Panc1 (cell line): ENCODE measurements around the gene CENPH. TPM values are rescaled to one million over a fixed set of nuclear protein-coding genes. Genes with fewer than 3 reads are reported as not detected.

Source experiments
- ATAC-seq: fragments of 200-7000 bp; cut with Tn5 transposase; 2 replicates; pipeline ENCODE4 v1.9.1; 2020; ENCODE audit warnings: mild to moderate bottlenecking, moderate library complexity
- BruUV-seq: library from RNA; stranded (reverse); fragments of 400-500 nt; replicated peaks from 2 replicates; lab custom pipeline; 2021; lab: Mats Ljungman, UMichigan
- CTCF ChIA-PET: fragments of 300-600 bp; sonication (Branson Sonifier 250); formaldehyde crosslinking; loops from one replicate; lab custom pipeline; 2022; ENCODE audit warnings: antibody characterized with exemption; lab: Charles Lee
- POLR2A ChIA-PET: fragments of 300-600 bp; sonication (Branson Sonifier 250); formaldehyde crosslinking; loops from one replicate; lab custom pipeline; 2022; ENCODE audit warnings: antibody characterized with exemption; lab: Charles Lee
- DNase-seq: peaks from one replicate; pipeline ENCODE4 v3.0.0-alpha.2; 2010; ENCODE audit warnings: low read depth, low spot score
- H3K27ac ChIP-seq: 2 replicates; pipeline ENCODE4 v1.5.1; 2011; ENCODE audit warnings: mild to moderate bottlenecking, low read length, inconsistent platforms
- H3K27me3 ChIP-seq: fragments of 200-500 bp; sonication (Bioruptor generic); 2 replicates; pipeline ENCODE4 v1.6.0; 2014; ENCODE audit warnings: low read length, inconsistent platforms; ENCODE audit not compliant: control insufficient read depth, insufficient read depth
- H3K36me3 ChIP-seq: fragments of 200-500 bp; sonication (Bioruptor generic); 2 replicates; pipeline ENCODE4 v1.5.1; 2014; ENCODE audit warnings: inconsistent platforms, mild to moderate bottlenecking, low read length, moderate library complexity; ENCODE audit not compliant: control insufficient read depth, insufficient read depth
- H3K4me1 ChIP-seq: 2 replicates; pipeline ENCODE4 v1.5.1; 2011; ENCODE audit warnings: inconsistent platforms, mild to moderate bottlenecking, low read length, moderate library complexity; ENCODE audit not compliant: control insufficient read depth, insufficient read depth
- H3K4me3 ChIP-seq, 2 experiments: 2 replicates each; pipeline ENCODE4 v1.5.1; 2011 to 2012; ENCODE audit warnings: low read depth in 2 of 2, low read length in 2 of 2, mild to moderate bottlenecking in 2 of 2, inconsistent platforms in 1 of 2, moderate library complexity in 1 of 2
- H3K9me3 ChIP-seq: fragments of 200-500 bp; sonication (Bioruptor generic); 2 replicates; pipeline ENCODE4 v1.5.1; 2014; ENCODE audit warnings: low read depth, mild to moderate bottlenecking, inconsistent platforms, low read length, moderate library complexity; ENCODE audit not compliant: control insufficient read depth, insufficient read depth
- CTCF ChIP-seq: fragments of 450-650 bp; IDR thresholded peaks from 2 replicates; pipeline ENCODE4 v1.5.1; 2017; ENCODE audit warnings: mild to moderate bottlenecking
- POLR2AphosphoS5 ChIP-seq: IDR thresholded peaks from 2 replicates; pipeline ENCODE4 v1.6.1; 2012; ENCODE audit warnings: mild to moderate bottlenecking, low read depth, low read length, moderate library complexity
- REST ChIP-seq, 2 experiments: IDR thresholded peaks; 2 replicates each; pipeline ENCODE4 v1.6.1; 2011 to 2012; ENCODE audit warnings: low read depth in 2 of 2, control low read depth in 1 of 2, low read length in 1 of 2, mild to moderate bottlenecking in 1 of 2, moderate library complexity in 1 of 2; ENCODE audit not compliant: insufficient read depth in 1 of 2
- SIN3A ChIP-seq: IDR thresholded peaks from 2 replicates; pipeline ENCODE4 v1.6.1; 2012; ENCODE audit warnings: low read depth, mild to moderate bottlenecking, low read length, moderate library complexity, borderline replicate concordance; ENCODE audit not compliant: insufficient read depth
- TCF7L2 ChIP-seq: IDR thresholded peaks from 2 replicates; pipeline ENCODE4 v1.6.1; 2011; ENCODE audit warnings: mild to moderate bottlenecking, low read depth, low read length, inconsistent platforms
- in situ Hi-C: cut with HindIII; loops from 2 replicates; pipeline ENCODE4 v1.10.0; 2016; ENCODE audit warnings: low sequenced_read_pairs, low pct_unique_long_range_greater_than_20kb
- intact Hi-C: fragments of 100-400 bp; cut with micrococcal nuclease; formaldehyde crosslinking; loops from one replicate; pipeline ENCODE4 v1.10.0; 2022; ENCODE audit not compliant: unreplicated experiment
- total RNA-seq: library from RNA; stranded (reverse); gene quantifications from one replicate; pipeline ENCODE4 v1.2.1, GENCODE V29; 2021; ENCODE audit not compliant: unreplicated experiment

CENPH gene
- total RNA-seq, 1 experiment from 2014 or later: 35.6 TPM

- POLR2A ChIA-PET: no interaction called here
- Histone ChIP-seq H3K27ac (no peak overlapping the region), H3K27me3 (no peaks in the 10 kb centered on the region), H3K4me1 (no peaks in the 10 kb centered on the region), H3K36me3 (peaks cover 8% of the 10 kb centered on the region), H3K9me3 (no peaks in the 10 kb centered on the region), H3K4me3 (no peak overlapping the region)
- DNase-seq (no peak), ATAC-seq (no peak)
- intact Hi-C loops: no loop called here
- CTCF ChIA-PET: interaction anchor here (0.7 kb wide), 1 partner anchor 35 kb away, joined by 6 read pairs; the partner anchor contains the start of gene CENPH
- TF ChIP-seq POLR2AphosphoS5: no peak
- TF ChIP-seq TCF7L2: no peak
- no peak for TF ChIP-seq REST (IDR thresholded peaks at IDR 0.05; ENCODE audit: insufficient read depth in 1 of 2, low read depth in 2 of 2, low read length in 1 of 2)
- TF ChIP-seq CTCF: no peak
- in situ Hi-C loops: no loop called here
- BruUV-seq: no TSS peak
These were observed 35.1 kb downstream of the CENPH start for GRCh38 chr5:69224520-69224919.

GRCh38 chr5:69225860-69226259 lies 36.5 kb downstream of the CENPH start:
- H3K9me3 ChIP-seq: no peaks in the 10 kb centered on the region
- TF ChIP-seq TCF7L2 (no peak), SIN3A (no peak), CTCF (no peak), REST (IDR thresholded peaks at IDR 0.05; ENCODE audit: insufficient read depth in 1 of 2, low read depth in 2 of 2, low read length in 1 of 2) (no peak), POLR2AphosphoS5 (no peak)
- no peak overlapping the region for H3K4me3 ChIP-seq
- no peak overlapping the region for H3K27ac ChIP-seq
- no peaks in the 10 kb centered on the region for H3K27me3 ChIP-seq
- CTCF ChIA-PET: no interaction called here
- BruUV-seq: no TSS peak
- no peaks in the 10 kb centered on the region for H3K4me1 ChIP-seq
- H3K36me3 ChIP-seq: peaks cover 10% of the 10 kb centered on the region
- in situ Hi-C loops (no loop called here), intact Hi-C loops (no loop called here)
- POLR2A ChIA-PET: interaction anchor here (0.5 kb wide), 1 partner anchor 370 kb away, joined by 3 read pairs; no protein-coding TSS in a partner anchor
- no peak for DNase-seq
- ATAC-seq: no peak
